Skeletal muscle satellite cell (primary cell): ENCODE data around the gene CCER1. TPM values are rescaled to one million over a fixed set of nuclear protein-coding genes. Genes with fewer than 3 reads are reported as not detected.
"Not testable (repeated sequence)": the region's sequence is repeated elsewhere in the genome, so short reads cannot be mapped to it uniquely, and the experiment has no call there.

ENCODE experiments used
- H3K27me3 ChIP-seq: 2 replicates; pipeline ENCODE4 v1.7.0; 2013; ENCODE audit warnings: low read length; ENCODE audit not compliant: control insufficient read depth, insufficient read depth
- H3K36me3 ChIP-seq: 2 replicates; pipeline ENCODE4 v1.7.0; 2013; ENCODE audit warnings: mild to moderate bottlenecking, control low read depth, low read length; ENCODE audit not compliant: insufficient read depth
- H3K4me1 ChIP-seq: 2 replicates; pipeline ENCODE4 v1.7.0; 2013; ENCODE audit warnings: low read length; ENCODE audit not compliant: control insufficient read depth, insufficient read depth
- H3K4me2 ChIP-seq: 2 replicates; pipeline ENCODE4 v1.7.0; 2013; ENCODE audit warnings: mild to moderate bottlenecking, low read length
- H3K4me3 ChIP-seq: 2 replicates; pipeline ENCODE4 v1.7.0; 2013; ENCODE audit warnings: low read length
- H3K9ac ChIP-seq: 2 replicates; pipeline ENCODE4 v1.7.0; 2013; ENCODE audit warnings: mild to moderate bottlenecking, low read depth, low read length, moderate library complexity
- H3K9me3 ChIP-seq: replicated peaks from 2 replicates; pipeline ENCODE4 v1.7.0; 2013; ENCODE audit warnings: mild to moderate bottlenecking, control low read depth, low read length
- total RNA-seq: library from RNA; depleted of rRNA; stranded (reverse); fragments of >200 nt; gene quantifications from 2 replicates; pipeline ENCODE4 v1.2.3, GENCODE V29; 2012; rRNA removed

CCER1 gene
- total RNA-seq, result not detected in 2 replicates

DNA sequence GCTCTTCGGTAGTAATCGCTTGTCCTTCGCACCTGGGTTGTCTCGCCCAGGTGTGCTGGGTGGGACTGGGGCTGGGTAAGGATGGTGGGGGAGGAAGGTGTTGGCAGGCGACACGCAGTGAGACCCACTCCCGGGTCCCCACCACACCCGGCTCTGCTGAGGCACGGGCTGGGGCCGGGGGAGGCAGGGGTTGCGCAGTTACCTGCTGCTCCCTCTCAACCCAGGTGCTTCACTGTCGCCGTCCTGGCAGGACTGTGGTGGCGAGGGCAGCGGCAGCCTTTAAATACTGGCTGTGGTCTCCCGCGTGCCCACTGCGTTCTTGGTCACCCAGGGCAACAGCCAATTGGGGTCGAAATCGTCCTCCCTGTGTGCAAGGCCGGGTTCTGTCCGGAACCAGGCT is at the start of gene CCER1:
Gene CCER1, minus strand, starts transcription at position 256 of the 400 bp plus-strand sequence. CDS start 434 bp downstream, outside the sequence.
- Histone ChIP-seq H3K9ac (no peak within 1 kb of the TSS), H3K4me2 (no peak within 1 kb of the TSS), H3K4me3 (no peak within 1 kb of the TSS), H3K36me3 (no peaks in the 10 kb centered on the region), H3K9me3 (no peaks in the 10 kb centered on the region), H3K27me3 (no peaks in the 10 kb centered on the region), H3K4me1 (peaks cover 6% of the 10 kb centered on the region)

- Histone ChIP-seq H3K4me2 (no peak overlapping the region), H3K27me3 (no peaks in the 10 kb centered on the region), H3K9me3 (no peaks in the 10 kb centered on the region), H3K4me1 (peaks cover 3% of the 10 kb centered on the region), H3K4me3 (no peak overlapping the region), H3K9ac (no peak overlapping the region), H3K36me3 (no peaks in the 10 kb centered on the region)
Observed at GRCh38 chr12:91003737-91004136, 48.8 kb upstream of the CCER1 start.

- Histone ChIP-seq H3K4me2 (no peak overlapping the region), H3K9ac (no peak overlapping the region), H3K36me3 (no peaks in the 10 kb centered on the region), H3K4me1 (peaks cover 3% of the 10 kb centered on the region), H3K9me3 (no peaks in the 10 kb centered on the region), H3K4me3 (no peak overlapping the region), H3K27me3 (no peaks in the 10 kb centered on the region)
Observed at GRCh38 chr12:91001306-91001705, 46.3 kb upstream of the CCER1 start.

DNA sequence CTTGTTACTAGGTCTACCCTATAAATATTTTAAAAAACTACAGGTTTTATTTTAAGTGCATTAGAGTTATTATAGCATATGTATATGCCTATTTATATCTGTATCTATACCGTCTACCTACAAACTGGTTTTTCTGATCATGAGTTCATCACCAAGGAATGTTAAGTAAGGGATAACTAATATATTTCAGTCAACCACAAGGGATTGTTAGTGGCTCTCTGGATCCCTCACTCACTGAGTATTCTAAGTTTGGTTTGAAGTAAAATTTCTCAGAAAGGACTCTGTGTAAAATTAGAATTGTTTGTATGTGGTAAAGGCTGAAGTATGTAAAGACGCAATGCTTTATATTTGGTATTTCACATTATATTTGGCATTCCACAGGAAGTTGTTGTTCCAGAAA is 45.0 kb upstream of the CCER1 start:
- H3K36me3 ChIP-seq, result no peaks in the 10 kb centered on the region
- no peaks in the 10 kb centered on the region for H3K27me3 ChIP-seq
- H3K4me2 ChIP-seq, result no peak overlapping the region
- H3K9me3 ChIP-seq, result no peaks in the 10 kb centered on the region
- H3K4me3 ChIP-seq, result no peak overlapping the region
- H3K4me1 ChIP-seq, result peaks cover 3% of the 10 kb centered on the region
- H3K9ac ChIP-seq, result no peak overlapping the region

GRCh38 chr12:90999527-90999926 is 44.6 kb upstream of the CCER1 start:
- no peak overlapping the region for H3K4me2 ChIP-seq
- H3K9me3 ChIP-seq, result no peaks in the 10 kb centered on the region
- H3K36me3 ChIP-seq, result no peaks in the 10 kb centered on the region
- no peaks in the 10 kb centered on the region for H3K27me3 ChIP-seq
- no peak overlapping the region for H3K9ac ChIP-seq
- peaks cover 3% of the 10 kb centered on the region for H3K4me1 ChIP-seq
- no peak overlapping the region for H3K4me3 ChIP-seq

GRCh38 chr12:90995010-90995409 is 40.0 kb upstream of the CCER1 start:
- no peaks in the 10 kb centered on the region for H3K27me3 ChIP-seq
- no peaks in the 10 kb centered on the region for H3K4me1 ChIP-seq
- H3K4me3 ChIP-seq, result no peak overlapping the region
- H3K9ac ChIP-seq, result no peak overlapping the region
- no peaks in the 10 kb centered on the region for H3K36me3 ChIP-seq
- H3K4me2 ChIP-seq, result no peak overlapping the region
- H3K9me3 ChIP-seq, result no peaks in the 10 kb centered on the region

DNA sequence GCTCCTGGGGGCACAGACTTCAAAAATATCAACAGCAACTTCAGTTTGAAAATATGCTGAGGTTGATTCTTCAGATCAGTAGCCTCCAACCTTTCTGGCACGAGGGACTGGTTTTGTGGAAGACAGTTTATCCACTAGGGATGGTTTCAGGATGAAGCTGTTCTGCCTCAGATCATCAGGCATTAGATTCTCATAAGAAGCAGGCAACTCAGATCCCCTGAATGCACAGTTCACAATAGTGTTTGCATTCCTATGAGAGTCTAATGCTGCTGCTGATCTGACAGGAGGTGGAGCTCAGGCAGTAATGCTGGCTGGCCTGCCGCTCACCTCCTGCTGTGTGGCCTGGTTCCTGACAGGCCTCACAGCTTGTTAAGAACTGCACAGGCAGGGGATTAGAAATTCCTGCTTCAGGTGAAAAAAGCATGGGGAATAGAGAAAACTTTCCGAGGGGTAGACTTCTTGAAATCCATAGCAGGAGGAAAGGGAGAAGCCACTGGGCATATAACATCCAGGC is 37.0 kb upstream of the CCER1 start:
- Histone ChIP-seq H3K4me3 (no peak overlapping the region), H3K4me2 (no peak overlapping the region), H3K9ac (no peak overlapping the region), H3K36me3 (no peaks in the 10 kb centered on the region), H3K27me3 (no peaks in the 10 kb centered on the region), H3K9me3 (no peaks in the 10 kb centered on the region), H3K4me1 (peaks cover 4% of the 10 kb centered on the region)

- Histone ChIP-seq H3K4me3 (no peak overlapping the region), H3K4me2 (no peak overlapping the region), H3K9me3 (no peaks in the 10 kb centered on the region), H3K27me3 (no peaks in the 10 kb centered on the region), H3K36me3 (no peaks in the 10 kb centered on the region), H3K4me1 (peaks cover 4% of the 10 kb centered on the region), H3K9ac (no peak overlapping the region)
Observed at GRCh38 chr12:90990611-90991010, 35.6 kb upstream of the CCER1 start.

DNA sequence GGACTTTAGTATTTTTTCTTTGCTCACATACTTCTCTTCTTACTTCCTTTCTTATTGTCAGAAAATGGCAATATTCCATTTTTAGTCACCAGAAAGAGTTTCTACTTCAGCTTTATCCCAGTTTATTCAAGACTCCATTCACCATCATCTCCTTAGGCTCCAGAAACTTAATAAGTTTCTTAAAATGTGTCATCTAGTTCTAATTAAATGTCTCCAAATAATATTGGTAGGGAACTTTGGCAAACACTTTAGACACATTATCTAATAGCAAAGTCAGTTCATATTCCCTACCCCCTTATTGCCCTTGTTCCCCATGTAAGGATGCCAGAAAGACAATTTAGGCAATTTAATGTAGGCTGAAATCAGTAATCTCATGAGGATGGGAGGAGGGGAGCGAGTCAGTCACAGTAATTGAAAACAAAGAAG is 34.7 kb upstream of the CCER1 start:
- no peaks in the 10 kb centered on the region for H3K9me3 ChIP-seq
- H3K27me3 ChIP-seq, result no peaks in the 10 kb centered on the region
- no peaks in the 10 kb centered on the region for H3K36me3 ChIP-seq
- no peak overlapping the region for H3K4me3 ChIP-seq
- H3K4me1 ChIP-seq, result peaks cover 4% of the 10 kb centered on the region
- H3K9ac ChIP-seq, result no peak overlapping the region
- no peak overlapping the region for H3K4me2 ChIP-seq

DNA sequence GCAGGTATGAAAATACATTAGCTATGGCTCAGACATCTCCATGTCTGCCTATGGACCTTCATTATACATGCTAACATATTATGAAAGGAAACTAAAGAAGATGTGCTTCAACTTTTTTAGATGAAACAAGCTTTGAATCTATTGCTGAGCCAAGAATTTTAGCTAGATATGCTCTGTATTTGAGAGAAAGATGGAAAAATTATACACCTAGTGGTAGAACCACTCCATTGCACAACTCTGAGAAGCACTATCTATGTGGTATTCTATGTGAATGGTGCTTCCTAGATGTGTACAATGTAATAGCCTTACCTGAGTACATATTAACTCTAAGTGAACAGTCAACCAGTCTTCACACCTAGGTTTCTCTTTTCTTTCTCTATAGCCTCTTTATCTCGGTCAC is 32.5 kb upstream of the CCER1 start:
- H3K27me3 ChIP-seq, result no peaks in the 10 kb centered on the region
- peaks cover 4% of the 10 kb centered on the region for H3K4me1 ChIP-seq
- H3K9ac ChIP-seq, result no peak overlapping the region
- no peaks in the 10 kb centered on the region for H3K36me3 ChIP-seq
- H3K4me2 ChIP-seq, result no peak overlapping the region
- H3K4me3 ChIP-seq, result no peak overlapping the region
- H3K9me3 ChIP-seq, result no peaks in the 10 kb centered on the region

GRCh38 chr12:90987101-90987500 is 32.1 kb upstream of the CCER1 start:
- H3K4me3 ChIP-seq, result no peak overlapping the region
- H3K36me3 ChIP-seq, result no peaks in the 10 kb centered on the region
- H3K27me3 ChIP-seq, result no peaks in the 10 kb centered on the region
- H3K4me1 ChIP-seq, result peaks cover 4% of the 10 kb centered on the region
- no peak overlapping the region for H3K9ac ChIP-seq
- no peak overlapping the region for H3K4me2 ChIP-seq
- H3K9me3 ChIP-seq, result no peaks in the 10 kb centered on the region

DNA sequence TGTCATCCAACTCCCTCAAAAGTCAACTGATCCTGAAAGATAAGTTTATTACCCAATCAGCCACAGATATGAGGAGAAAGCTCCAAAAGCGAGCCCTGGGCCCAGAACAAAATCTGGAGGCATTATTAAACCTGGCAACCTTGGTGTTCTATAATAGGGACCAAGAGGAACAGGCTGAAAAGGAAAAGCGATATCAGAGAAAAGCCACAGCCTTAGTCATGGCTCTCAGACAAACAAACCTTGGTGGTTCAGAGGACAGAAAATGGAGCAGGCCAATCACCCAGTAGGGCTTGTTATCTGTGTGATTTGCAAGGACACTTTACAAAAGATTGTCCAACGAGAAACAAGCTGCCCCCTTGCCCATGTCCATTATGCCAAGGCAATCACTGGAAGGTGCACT is 30.4 kb upstream of the CCER1 start:
- H3K9me3 ChIP-seq, H3K27me3 ChIP-seq, H3K4me2 ChIP-seq, H3K4me3 ChIP-seq, H3K9ac ChIP-seq, H3K4me1 ChIP-seq, H3K36me3 ChIP-seq: not testable (repeated sequence)
